ENCODE data around the gene AGO1. TPM values are rescaled to one million over a fixed set of nuclear protein-coding genes. Genes with fewer than 3 reads are reported as not detected.

AGO1 gene
- total RNA-seq, 3 donors from 2014 or later: 22.3 to 26.1 (median 23.4) TPM

DNA sequence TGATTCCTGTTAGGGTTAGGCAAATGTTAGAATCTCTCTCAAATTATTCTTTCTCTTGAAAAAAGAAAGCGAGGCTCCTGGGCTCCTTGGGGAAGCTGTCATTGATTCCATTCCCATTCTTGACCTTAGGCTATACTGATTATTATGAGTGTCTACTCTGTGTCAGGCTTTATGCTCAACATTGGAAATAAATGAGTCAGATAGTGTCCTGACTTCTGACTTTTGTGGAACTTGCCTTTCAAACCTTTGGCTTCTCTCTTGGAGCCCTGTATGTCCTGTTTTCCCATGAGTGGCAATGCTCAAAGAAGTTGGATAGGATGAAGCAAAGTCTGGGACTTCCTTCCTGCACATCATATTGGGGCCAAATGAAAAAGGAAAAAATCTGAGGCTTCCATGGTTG is 11.6 kb downstream of the AGO1 start:
- DNase-seq (ENCODE audit: low spot score in 2 of 2): no peak
- H3K27me3 ChIP-seq: no peaks in the 10 kb centered on the region
- H3K36me3 ChIP-seq: peaks cover 6% of the 10 kb centered on the region
- intact Hi-C loops (cut with DNase I; ENCODE audit: low total_unique reads): no loop called here
- TF ChIP-seq POLR2A (IDR thresholded peaks at IDR 0.05) (no peak), POLR2AphosphoS5 (IDR thresholded peaks at IDR 0.05) (no peak)
- TF ChIP-seq, protein P1, sequence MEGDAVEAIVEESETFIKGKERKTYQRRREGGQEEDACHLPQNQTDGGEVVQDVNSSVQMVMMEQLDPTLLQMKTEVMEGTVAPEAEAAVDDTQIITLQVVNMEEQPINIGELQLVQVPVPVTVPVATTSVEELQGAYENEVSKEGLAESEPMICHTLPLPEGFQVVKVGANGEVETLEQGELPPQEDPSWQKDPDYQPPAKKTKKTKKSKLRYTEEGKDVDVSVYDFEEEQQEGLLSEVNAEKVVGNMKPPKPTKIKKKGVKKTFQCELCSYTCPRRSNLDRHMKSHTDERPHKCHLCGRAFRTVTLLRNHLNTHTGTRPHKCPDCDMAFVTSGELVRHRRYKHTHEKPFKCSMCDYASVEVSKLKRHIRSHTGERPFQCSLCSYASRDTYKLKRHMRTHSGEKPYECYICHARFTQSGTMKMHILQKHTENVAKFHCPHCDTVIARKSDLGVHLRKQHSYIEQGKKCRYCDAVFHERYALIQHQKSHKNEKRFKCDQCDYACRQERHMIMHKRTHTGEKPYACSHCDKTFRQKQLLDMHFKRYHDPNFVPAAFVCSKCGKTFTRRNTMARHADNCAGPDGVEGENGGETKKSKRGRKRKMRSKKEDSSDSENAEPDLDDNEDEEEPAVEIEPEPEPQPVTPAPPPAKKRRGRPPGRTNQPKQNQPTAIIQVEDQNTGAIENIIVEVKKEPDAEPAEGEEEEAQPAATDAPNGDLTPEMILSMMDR (IDR thresholded peaks at IDR 0.05): no peak
- H3K9me3 ChIP-seq: no peaks in the 10 kb centered on the region
- H3K4me3 ChIP-seq: no peak overlapping the region
- no peak overlapping the region for H3K27ac ChIP-seq
- no peaks in the 10 kb centered on the region for H3K4me1 ChIP-seq

DNA sequence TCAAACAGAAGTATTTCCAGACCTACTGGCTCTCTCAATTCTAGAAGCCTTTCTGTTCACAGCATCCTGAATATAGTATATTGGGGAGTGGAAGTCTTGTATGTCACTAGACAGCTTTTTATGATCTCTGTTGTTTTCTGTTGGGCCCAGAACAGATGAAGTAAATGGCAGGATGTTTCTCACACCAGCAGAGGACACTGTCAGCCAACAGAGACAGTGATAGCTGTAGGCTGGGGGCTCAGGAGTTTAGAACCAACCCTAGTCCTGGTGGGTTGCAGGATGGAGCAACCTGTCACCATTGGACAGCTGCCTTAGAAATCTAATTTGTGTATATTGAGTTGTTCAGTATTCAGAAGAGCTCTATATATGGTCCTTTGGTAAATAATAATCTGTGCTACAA is 16.9 kb downstream of the AGO1 start:
- Histone ChIP-seq H3K4me3 (no peak overlapping the region), H3K27me3 (no peaks in the 10 kb centered on the region), H3K27ac (no peak overlapping the region), H3K9me3 (no peaks in the 10 kb centered on the region), H3K4me1 (no peaks in the 10 kb centered on the region), H3K36me3 (peaks cover 6% of the 10 kb centered on the region)
- DNase-seq (ENCODE audit: low spot score in 2 of 2): no peak
- TF ChIP-seq POLR2A (IDR thresholded peaks at IDR 0.05) (no peak), POLR2AphosphoS5 (IDR thresholded peaks at IDR 0.05) (no peak)
- TF ChIP-seq, protein P1 (IDR thresholded peaks at IDR 0.05): no peak
- intact Hi-C loops (cut with DNase I; ENCODE audit: low total_unique reads): no loop called here

DNA sequence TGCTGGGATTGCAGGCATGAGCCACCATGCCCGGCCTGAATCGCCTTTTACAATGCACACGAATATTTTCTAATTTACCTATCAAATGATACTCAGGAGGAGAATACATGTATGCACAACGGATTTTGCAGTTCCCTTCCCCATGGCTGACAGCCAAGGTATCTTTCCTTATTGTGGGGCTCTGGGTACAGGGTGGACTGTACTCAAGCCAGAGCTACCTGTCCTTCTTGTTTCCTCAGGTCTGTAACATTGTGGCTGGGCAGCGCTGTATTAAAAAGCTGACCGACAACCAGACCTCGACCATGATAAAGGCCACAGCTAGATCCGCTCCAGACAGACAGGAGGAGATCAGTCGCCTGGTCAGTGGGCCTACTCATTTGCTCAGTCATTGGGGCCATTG is 18.2 kb downstream of the AGO1 start:
- Histone ChIP-seq H3K9me3 (no peaks in the 10 kb centered on the region), H3K4me1 (no peaks in the 10 kb centered on the region), H3K27ac (no peak overlapping the region), H3K36me3 (peaks cover 6% of the 10 kb centered on the region), H3K4me3 (no peak overlapping the region), H3K27me3 (no peaks in the 10 kb centered on the region)
- TF ChIP-seq POLR2A (IDR thresholded peaks at IDR 0.05): no peak
- TF ChIP-seq, protein P1 (IDR thresholded peaks at IDR 0.05): no peak
- TF ChIP-seq POLR2AphosphoS5 (IDR thresholded peaks at IDR 0.05): no peak
- intact Hi-C loops (cut with DNase I; ENCODE audit: low total_unique reads): no loop called here
- DNase-seq (ENCODE audit: low spot score in 2 of 2): no peak

DNA sequence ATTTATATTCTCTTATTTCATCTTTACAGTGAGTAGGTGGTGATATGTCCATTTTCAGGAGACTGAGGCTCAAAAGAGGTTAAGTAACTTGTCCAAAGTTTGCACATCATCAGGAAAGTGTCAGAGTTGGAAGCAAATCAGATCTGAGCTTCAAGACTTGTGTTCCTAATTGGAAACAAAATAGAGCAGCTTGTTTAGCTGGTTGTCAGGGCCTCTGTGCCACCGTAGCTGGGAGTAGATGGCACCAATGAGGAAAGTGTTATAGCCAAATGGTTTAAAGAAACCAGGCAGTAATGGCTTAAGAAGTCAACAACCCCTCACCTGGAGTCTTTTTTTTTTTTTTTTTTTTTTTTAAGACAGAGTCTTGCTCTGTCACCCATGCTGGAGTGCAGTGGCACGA is 19.7 kb downstream of the AGO1 start:
- Histone ChIP-seq H3K36me3 (peaks cover 11% of the 10 kb centered on the region), H3K27ac (no peak overlapping the region)
- intact Hi-C loops (cut with DNase I; ENCODE audit: low total_unique reads): no loop called here

DNA sequence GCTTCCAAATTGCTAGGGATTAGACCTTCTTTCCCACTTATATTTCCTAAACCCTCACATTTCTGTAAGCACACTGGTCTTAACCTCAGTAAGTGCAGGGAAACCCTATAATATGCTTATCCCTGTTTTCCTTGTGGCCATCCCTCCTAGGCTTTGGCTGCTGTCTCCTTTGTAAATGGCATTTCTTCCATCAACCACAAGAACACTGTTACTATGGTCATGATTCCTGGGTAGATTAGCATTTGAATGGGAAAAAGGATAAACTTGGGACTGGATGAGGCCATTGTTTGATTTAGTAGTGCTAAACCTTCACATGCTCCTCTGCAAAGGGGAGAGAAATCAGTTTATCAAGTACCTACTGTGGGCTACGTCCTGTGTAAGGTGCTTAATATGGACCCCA is 31.7 kb downstream of the AGO1 start:
- intact Hi-C loops (cut with DNase I; ENCODE audit: low total_unique reads): no loop called here
- H3K27me3 ChIP-seq: no peaks in the 10 kb centered on the region
- DNase-seq (ENCODE audit: low spot score in 2 of 2): no peak
- H3K4me3 ChIP-seq: no peak overlapping the region
- no peaks in the 10 kb centered on the region for H3K9me3 ChIP-seq
- no peaks in the 10 kb centered on the region for H3K4me1 ChIP-seq
- TF ChIP-seq, protein P1 (IDR thresholded peaks at IDR 0.05): no peak
- TF ChIP-seq POLR2A (IDR thresholded peaks at IDR 0.05) (no peak), POLR2AphosphoS5 (IDR thresholded peaks at IDR 0.05) (no peak)
- H3K36me3 ChIP-seq: peaks cover 19% of the 10 kb centered on the region
- no peak overlapping the region for H3K27ac ChIP-seq

More for the DNA sequence above, 19.7 kb downstream of the AGO1 start:
- Histone ChIP-seq H3K4me1 (no peaks in the 10 kb centered on the region), H3K4me3 (no peak overlapping the region), H3K9me3 (no peaks in the 10 kb centered on the region), H3K27me3 (no peaks in the 10 kb centered on the region)
- TF ChIP-seq POLR2AphosphoS5 (IDR thresholded peaks at IDR 0.05): no peak
- no peak for TF ChIP-seq POLR2A (IDR thresholded peaks at IDR 0.05)
- TF ChIP-seq, protein P1 (IDR thresholded peaks at IDR 0.05): no peak
- DNase-seq (ENCODE audit: low spot score in 2 of 2): no peak
